ENCODE data around the gene NKAIN1.
"Not testable (repeated sequence)": the region's sequence is repeated elsewhere in the genome, so short reads cannot be mapped to it uniquely, and the experiment has no call there.

NKAIN1 gene

DNA sequence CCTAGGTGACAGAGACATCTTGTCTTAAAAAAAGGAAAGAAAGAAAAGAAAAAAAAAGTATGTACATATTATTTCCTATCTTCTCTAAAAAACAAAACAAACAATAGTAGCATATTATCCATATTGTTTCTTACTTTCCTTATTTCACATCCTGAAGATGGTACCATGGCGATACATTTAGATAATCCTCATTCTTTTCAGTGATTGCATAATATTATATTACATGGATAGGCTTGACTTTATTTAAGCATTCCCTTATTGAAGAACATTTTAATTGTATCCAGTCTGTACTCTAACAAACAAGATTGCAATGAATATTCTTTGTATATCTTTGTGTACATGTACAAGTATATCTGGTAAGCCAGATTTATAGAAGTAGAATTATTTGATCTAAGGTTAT is 91.3 kb downstream of the NKAIN1 start:
- DNase-seq = no peak

DNA sequence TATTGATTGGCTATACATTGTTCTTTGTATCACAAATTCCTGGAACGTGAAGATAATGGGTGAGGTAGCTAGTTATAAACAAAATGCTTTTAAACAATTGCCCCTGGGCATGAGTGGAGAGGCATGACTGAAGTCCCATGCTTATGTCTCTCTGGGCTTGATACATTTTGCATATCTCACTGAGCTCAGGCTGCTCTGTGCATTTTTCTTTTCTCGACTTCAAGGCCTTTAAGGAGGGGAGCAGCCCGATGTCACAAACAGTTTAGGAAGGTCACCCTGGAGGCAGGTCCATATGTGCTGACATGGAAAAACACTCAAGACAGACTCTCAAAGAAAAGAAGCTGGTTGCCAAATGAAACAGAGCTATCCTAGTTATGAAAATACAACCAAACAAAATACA is 94.0 kb downstream of the NKAIN1 start:
- DNase-seq = no peak

DNA sequence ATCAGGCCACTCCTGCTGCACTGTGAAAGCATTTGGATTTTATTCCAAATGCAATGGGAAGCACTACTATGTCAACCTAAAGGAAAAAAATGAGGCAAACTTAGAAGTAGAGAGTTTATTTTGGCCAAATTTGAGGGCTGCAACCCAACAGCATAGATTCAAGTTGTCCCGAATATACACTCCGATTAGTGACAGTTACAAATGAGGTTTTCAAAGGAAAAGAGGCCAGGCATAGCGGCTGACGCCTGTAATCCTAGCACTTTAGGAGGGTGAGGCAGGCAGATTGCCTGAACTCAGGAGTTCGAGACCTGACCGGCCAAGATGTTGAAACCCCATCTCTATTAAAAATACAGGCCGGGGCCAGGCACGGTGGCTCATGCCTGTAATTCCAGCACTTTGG is 95.2 kb downstream of the NKAIN1 start:
- DNase-seq = no peak

DNA sequence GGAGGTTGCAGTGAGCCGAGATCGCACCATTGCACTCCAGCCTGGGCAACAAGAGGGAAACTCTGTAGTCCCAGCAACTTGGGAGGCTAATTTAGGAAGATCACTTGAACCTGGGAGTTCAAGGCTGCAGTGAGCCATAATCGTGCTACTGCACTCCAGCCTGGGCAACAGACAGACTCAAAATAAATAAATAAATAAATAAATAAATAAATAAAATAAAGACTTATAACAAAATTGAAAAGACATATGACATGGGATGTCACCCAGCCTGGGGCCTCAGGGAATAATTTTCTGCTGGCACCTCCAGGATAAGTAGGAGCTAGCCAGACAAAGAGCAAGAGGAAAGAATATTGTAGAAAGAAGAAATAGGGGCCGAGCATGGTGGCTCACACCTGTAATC is 96.2 kb downstream of the NKAIN1 start:
- DNase-seq = no peak

DNA sequence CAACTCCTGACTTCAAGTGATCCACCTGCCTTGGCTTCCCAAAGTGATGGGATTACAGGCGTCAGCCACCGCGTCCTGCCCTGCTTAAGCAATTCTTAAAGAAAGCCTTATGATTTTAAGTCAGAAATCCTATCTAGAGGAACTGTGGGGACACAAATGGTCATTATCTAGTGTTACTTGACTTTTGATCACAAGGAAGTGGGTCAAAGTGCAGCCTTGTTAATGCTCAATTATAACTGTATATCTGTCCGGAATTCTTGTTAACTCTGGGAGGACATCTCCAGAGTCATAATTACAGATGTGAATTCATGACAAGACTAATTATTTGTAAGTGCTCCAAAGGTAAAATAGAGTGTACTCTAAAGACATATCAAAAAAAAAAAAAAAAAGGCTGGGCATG is 97.3 kb downstream of the NKAIN1 start:
- no peak for DNase-seq

DNA sequence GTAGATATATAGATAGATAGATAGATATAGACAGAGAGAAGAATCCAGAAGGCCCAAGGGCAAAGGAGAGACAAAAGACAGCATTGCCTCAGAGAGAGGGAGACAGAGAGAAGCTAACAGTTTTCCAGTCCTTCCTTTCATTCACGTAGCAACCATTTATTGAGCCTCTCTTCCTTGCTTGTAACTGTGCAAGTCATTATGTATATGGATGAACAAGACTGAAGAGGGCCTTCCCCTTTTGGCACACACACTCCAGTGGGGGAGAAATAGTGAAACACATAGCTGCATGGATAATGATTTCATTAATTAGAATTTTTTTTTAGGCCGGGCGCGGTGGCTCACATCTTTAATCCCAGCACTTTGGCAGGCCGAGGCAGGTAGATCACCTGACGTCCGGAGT is 99.4 kb downstream of the NKAIN1 start:
- DNase-seq = no peak

DNA sequence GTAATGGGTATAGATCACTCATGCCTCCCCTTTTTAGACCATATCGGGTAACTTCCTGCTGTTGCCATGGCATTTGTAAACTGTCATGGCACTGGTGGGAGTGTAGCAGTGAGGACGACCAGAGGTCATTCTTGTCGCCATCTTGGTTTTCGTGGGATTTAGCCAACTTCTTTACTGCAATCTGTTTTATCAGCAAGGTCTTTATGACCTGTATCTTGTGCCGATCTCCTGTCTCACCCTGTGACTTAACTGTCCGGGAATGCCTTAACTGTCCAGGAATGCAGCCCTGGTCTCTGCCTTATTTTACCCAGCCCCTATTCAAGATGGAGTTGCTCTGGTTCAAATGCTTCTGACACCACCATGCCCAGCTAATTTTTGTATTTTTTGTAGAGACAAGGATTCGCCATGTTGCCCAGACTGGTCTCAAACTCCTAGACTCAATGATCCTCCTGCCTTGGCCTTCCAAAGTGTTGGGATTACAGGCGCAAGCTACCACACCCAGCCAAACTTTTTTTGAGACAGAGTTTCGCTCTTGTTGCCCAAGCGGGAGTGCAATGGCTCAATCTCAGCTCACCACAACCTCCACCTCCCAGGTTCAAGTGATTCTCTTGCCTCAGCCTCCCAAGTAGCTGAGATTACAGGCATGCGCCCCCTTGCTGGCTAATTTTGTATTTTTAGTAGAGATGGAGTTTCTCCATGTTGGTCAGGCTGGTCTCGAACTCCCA is 100.7 kb downstream of the NKAIN1 start:
- not testable (repeated sequence) for DNase-seq

DNA sequence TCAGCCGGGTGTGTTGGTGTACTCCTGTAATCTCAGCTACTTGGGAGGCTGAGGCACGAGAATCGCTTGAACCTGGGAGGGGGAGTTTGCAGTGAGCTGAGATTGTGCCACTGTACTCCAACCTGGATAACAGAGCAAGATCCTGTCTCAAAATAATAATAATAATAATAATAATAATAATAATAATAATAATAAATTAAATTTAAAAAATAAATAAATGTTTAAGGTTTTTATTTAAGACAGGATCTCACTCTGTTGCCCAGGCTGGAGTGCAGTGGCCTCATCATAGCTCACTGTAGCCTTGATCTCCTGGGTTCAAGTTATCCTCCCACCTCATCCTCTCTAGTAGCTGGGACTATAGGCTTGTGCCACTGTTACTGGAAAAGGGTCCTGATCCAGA is 101.8 kb downstream of the NKAIN1 start:
- not testable (repeated sequence) for DNase-seq

DNA sequence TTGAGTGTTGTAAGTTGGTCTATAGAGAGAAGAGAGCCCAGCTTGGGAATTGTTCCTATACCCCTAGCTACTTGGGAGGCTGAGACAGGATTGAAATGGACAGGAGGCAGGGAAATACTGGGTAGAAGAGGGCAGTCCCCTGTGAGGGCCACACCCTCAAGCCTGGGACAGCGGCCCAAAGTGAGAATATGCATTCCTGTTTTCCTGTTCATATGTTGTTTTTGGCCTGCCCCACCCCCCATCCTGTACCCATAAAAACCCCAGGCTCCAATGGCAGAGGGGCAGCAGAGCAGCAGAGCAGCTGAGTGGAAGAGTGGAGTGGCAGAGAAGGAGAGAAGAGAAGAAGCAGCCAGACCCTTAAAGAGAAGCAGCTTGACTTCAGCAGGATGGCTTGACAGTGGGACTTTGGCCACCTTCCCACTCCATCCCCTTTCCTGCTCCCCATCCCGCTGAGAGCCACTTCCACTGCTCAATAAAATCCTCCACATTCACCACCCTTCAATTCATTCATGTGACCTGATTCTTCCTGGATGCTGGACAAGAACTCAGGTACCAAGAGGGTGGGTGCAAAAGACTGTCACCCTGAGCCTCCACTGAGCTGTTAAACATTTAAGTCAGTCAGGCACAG is 103.6 kb downstream of the NKAIN1 start:
- no peak for DNase-seq

DNA sequence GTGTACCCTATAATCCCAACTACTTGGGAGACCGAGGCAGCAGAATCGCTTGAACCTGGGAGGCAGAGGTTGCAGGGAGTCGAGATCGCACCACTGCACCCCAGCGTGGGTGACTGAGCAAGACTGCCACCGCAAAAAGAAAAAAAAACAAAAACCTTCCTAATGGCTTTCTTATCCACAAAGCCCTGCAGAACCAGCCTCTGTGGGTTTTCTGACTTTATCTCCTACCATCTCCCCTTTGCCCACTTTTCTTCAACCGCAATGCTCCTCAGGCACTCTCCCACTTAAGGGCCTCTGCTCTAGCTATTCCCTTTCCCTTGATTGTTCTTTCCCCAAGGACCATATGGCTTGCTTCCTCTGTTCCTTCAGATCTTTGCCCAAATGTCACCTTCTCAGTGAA is 106.3 kb downstream of the NKAIN1 start:
- DNase-seq = no peak
